ENCODE data around the gene TFAP2E.
"Not testable (repeated sequence)": the region's sequence is repeated elsewhere in the genome, so short reads cannot be mapped to it uniquely, and the experiment has no call there.

The TFAP2E gene

GRCh38 chr1:35574125-35574654 is 1.1 kb downstream of the TFAP2E start:
- DNase-seq (ENCODE audit: low spot score), result no peak

GRCh38 chr1:35574655-35575415 is 1.7 kb downstream of the TFAP2E start:
- no peak for DNase-seq (ENCODE audit: low spot score)

- no peak for DNase-seq (ENCODE audit: low spot score)
These were observed 2.4 kb downstream of the TFAP2E start for GRCh38 chr1:35575416-35575958.

DNA sequence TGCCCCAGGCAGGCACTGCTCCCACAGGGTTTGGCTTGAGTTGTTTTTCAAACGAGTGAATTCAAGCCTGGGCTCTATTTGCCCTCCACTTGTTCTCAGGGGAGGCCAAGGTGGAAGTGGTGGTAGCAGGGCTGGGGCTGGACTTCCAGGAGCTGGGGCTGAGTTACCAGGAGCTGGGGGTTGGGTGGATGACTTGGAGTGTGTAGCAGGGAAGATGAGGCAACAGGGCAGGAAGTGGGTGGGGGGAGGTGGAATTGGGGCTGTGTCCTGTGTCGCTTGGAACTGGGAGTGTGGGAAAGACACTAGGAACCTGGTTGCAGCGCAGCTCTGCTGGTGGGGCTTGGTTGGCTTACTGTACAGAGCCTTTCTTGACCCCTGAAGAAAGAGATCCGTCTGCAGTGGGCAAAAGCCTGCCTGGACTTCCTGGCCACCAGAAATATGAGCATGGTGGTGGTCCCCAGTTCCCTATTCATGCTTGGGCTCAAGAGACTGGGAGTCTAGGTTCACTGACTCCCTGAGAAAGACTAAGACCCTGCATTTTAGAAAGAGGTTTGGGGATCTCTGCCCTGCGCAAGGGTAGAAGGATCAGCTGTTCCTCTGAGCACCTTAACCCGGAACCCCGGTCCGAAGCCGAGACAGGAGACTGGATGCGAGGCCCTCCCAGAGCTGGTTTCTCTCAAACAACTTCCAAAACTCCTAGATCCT is 3.1 kb downstream of the TFAP2E start:
- no peak for DNase-seq (ENCODE audit: low spot score)

GRCh38 chr1:35576766-35577070 is 3.6 kb downstream of the TFAP2E start:
- not testable (repeated sequence) for DNase-seq (ENCODE audit: low spot score)

DNA sequence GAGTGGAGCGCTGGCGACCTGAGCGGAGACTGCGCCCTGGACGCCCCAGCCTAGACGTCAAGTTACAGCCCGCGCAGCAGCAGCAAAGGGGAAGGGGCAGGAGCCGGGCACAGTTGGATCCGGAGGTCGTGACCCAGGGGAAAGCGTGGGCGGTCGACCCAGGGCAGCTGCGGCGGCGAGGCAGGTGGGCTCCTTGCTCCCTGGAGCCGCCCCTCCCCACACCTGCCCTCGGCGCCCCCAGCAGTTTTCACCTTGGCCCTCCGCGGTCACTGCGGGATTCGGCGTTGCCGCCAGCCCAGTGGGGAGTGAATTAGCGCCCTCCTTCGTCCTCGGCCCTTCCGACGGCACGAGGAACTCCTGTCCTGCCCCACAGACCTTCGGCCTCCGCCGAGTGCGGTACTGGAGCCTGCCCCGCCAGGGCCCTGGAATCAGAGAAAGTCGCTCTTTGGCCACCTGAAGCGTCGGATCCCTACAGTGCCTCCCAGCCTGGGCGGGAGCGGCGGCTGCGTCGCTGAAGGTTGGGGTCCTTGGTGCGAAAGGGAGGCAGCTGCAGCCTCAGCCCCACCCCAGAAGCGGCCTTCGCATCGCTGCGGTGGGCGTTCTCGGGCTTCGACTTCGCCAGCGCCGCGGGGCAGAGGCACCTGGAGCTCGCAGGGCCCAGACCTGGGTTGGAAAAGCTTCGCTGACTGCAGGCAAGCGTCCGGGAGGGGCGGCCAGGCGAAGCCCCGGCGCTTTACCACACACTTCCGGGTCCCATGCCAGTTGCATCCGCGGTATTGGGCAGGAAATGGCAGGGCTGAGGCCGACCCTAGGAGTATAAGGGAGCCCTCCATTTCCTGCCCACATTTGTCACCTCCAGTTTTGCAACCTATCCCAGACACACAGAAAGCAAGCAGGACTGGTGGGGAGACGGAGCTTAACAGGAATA is 4.2 kb downstream of the TFAP2E start:
- peak; percentile 46 for DNase-seq (ENCODE audit: low spot score)

DNA sequence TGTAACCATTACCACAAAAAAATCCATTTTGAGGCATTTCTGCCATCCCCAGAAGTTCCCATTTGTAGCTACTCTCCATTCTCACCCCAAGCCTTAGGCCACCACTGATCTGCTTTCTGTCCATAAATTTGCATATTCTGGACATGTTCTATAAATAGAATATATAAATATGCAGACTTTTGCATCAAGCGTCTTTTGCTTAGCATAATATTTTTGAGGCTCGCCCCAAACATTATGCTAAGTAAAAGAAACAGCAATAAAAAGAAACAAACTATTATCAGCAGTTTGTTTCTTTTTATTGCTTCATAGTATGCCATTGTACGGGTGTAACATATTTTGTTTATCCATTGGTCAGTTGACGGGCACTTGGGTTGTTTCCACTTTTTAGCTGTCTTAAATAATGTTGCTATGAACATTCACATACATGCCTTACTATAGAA is 7.9 kb downstream of the TFAP2E start:
- no peak for DNase-seq (ENCODE audit: low spot score)

GRCh38 chr1:35581621-35582020 is 8.5 kb downstream of the TFAP2E start:
- DNase-seq (ENCODE audit: low spot score), result not testable (repeated sequence)

- DNase-seq (ENCODE audit: low spot score), result no peak
These were observed 12.2 kb downstream of the TFAP2E start for GRCh38 chr1:35585281-35585680.

DNA sequence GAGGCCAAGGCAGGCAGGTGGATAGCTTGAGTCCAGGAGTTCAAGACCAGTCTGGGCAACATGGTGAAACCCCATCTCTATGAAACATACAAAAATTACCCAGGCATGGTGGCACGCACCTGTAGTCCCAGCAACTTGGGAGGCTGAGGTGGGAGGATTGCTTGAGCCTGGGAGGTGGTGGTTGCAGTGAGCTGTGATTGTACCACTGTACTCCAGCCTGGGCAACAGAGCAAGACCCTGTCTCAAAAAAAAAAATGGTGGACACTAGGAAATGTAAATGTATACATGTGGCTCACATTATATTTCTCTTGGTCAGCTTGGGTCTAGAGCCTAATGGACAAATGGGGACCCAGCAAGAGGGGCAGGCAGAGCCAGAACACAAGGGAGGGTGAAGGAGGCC is 12.7 kb downstream of the TFAP2E start:
- not testable (repeated sequence) for DNase-seq (ENCODE audit: low spot score)

GRCh38 chr1:35586808-35587207 is 13.7 kb downstream of the TFAP2E start:
- no peak for DNase-seq (ENCODE audit: low spot score)

DNA sequence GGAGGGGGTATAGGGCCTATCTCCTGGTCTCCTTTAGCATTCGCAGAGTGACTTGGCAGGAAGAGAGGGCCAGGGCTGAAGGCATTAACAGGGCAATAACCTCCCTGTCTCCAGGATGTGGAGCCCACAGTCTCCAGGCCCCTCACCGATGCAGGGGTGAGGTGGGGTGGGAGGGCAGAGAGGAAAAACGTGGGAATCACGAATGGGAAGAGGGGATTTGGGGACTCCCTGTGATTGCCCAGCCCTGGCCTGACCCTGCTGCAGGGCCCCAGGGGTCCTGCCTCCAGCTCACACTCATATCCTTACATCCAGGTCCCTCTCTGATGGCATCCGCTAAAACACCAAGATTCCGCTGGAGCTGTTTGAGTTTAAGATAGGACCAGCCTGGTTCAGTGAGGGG is 14.6 kb downstream of the TFAP2E start:
- no peak for DNase-seq (ENCODE audit: low spot score)

- no peak for DNase-seq (ENCODE audit: low spot score)
These were observed 15.2 kb downstream of the TFAP2E start for GRCh38 chr1:35588197-35588910.

GRCh38 chr1:35589516-35590427 is 16.7 kb downstream of the TFAP2E start:
- no peak for DNase-seq (ENCODE audit: low spot score)

- no peak for DNase-seq (ENCODE audit: low spot score)
These were observed 17.4 kb downstream of the TFAP2E start for GRCh38 chr1:35590476-35591040.

DNA sequence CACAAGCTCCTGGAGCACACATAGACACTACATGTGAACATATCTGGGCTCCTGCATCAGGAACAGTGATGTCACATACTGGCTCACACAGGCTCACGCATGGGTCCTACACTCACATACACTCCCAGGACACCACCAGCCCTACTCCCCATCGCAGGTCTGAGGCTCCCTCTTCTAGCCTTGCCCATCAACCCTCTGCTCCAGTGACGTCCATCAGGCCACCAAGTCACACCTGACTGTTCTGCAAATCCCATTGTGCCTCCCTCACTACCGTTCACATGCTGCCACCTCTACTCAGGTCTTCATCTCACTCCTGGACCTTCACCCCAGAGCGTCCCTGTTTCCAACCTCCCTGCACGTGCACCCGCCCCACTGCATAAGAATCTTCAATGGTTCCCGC is 18.1 kb downstream of the TFAP2E start:
- no peak for DNase-seq (ENCODE audit: low spot score)

DNA sequence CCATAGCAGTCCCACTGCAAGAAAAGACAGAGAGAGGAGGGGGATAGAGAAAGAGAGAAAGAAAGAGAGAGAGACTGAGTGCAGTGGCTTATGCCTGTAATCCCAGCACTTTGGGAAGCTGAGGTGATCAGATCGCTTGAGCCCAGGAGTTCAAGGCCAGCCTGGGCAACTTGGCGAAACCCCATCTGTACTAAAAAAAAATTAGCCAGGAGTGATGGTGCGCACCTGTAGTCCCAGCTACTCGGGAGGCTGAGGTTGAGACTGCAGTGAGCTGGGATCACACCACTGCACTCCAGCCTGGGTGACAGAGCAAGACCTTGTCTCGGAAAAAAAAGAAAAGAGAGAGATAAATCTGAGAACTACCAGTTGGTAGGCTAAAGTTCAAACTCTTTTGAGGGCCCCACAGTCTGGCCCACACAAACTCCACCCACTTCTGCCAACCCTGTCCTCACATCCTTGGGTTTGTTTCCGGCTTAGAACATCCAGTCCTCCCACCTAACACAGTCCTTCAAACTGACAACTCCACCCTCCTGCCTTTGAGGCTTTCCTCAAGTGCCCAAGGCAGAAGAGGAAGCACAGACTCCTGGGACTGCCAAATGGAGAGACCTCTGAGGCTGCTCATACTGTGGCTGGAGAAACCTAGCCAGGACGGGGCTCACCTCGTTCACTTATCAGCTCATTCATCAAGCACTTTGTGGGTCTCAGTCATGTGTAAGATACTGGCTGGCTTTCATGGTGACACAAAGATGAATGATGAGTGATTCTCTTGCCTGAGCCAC is 20.1 kb downstream of the TFAP2E start:
- DNase-seq (ENCODE audit: low spot score), result no peak

GRCh38 chr1:35594005-35594760 is 21.1 kb downstream of the TFAP2E start:
- no peak for DNase-seq (ENCODE audit: low spot score)

Data from kidney tubule cell (primary cell).